Hepatocyte (in vitro differentiated cells): ENCODE data around the gene CD164L2.

Source experiments
- EZH2 ChIP-seq: fragments of 200-600 bp; sonication (generic); IDR thresholded peaks from 2 replicates; pipeline ENCODE4 v1.6.1; 2016; ENCODE audit warnings: antibody characterized with exemption, mild to moderate bottlenecking, borderline replicate concordance
- TF ChIP-seq, protein P1 (sequence below): fragments of 200-600 bp; sonication (generic); IDR thresholded peaks from 2 replicates; pipeline ENCODE4 v1.5.1; 2016; ENCODE audit warnings: antibody characterized with exemption, mild to moderate bottlenecking; ENCODE audit not compliant: poor library complexity

DNA sequence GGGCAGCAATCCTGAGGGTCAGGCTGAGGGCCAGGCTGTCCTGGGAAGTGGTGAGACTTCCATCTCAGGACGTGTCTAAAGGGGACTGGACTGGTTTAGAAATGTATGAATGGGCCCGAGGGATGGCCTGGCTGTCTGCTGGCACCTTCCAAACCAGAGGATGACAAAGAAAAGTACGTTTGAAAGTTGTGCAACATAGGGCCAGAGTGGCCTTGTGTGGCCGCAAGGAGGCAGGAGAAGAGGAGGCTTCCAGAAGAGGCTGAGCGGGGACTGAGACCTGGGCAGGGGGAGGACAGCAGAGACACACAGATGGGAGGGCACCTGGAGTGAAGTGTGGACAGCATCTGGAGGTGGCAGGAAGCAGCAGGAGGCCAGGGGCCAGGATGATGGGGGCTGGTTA is 43.9 kb downstream of the CD164L2 start:
- no peak for TF ChIP-seq EZH2
- TF ChIP-seq, protein P1, sequence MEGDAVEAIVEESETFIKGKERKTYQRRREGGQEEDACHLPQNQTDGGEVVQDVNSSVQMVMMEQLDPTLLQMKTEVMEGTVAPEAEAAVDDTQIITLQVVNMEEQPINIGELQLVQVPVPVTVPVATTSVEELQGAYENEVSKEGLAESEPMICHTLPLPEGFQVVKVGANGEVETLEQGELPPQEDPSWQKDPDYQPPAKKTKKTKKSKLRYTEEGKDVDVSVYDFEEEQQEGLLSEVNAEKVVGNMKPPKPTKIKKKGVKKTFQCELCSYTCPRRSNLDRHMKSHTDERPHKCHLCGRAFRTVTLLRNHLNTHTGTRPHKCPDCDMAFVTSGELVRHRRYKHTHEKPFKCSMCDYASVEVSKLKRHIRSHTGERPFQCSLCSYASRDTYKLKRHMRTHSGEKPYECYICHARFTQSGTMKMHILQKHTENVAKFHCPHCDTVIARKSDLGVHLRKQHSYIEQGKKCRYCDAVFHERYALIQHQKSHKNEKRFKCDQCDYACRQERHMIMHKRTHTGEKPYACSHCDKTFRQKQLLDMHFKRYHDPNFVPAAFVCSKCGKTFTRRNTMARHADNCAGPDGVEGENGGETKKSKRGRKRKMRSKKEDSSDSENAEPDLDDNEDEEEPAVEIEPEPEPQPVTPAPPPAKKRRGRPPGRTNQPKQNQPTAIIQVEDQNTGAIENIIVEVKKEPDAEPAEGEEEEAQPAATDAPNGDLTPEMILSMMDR = no peak
